GM21717 (cell line): ENCODE measurements around the gene SLC35B2.

Experiments
- ATAC-seq: cut with Tn5 transposase; IDR thresholded peaks from one replicate; pipeline ENCODE4 v1.9.1; 2021; ENCODE audit warnings: mild to moderate bottlenecking, moderate library complexity; ENCODE audit not compliant: unreplicated experiment

Gene SLC35B2

DNA sequence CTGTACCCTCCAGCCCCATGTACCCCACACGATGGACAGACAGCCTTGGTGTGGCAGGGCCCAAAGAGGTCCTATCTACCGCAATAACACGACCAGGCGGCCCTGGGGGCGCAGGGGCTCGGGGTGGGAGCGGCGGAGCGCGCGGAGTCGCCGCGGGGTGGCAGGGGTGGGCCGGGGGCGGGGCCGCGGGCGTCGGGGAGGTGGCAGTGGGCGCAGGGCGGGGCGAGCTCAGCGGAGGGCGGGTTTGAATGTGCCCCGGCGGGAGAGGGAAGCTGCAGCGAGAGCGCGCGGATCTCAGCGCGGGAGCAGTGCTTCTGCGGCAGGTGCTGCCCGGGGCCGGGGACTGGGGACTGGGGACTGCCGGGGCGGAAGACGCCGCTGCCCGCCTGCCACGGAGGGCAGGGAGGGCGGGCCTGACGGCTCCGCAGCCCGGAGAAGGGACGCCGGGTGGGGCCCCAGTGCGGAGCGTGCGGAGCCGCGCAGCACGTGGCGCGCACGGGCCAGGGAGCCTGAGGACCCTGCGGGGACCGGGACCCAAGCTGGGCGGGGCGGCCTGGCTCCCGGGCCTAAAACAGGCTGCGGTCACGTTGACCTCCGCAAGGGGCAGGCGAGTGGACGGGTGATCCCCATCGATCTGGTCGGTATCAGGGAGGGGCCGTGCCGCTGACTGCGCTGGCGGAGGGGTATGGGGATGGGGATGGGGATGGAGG is 33.9 kb downstream of the SLC35B2 start, which contains the start of gene SLC29A1:
TSS of gene SLC29A1 (plus strand) at position 277 of the 710 bp plus-strand sequence. CDS start 3,719 bp downstream, outside the sequence.
- ATAC-seq: peak; percentile 38

DNA sequence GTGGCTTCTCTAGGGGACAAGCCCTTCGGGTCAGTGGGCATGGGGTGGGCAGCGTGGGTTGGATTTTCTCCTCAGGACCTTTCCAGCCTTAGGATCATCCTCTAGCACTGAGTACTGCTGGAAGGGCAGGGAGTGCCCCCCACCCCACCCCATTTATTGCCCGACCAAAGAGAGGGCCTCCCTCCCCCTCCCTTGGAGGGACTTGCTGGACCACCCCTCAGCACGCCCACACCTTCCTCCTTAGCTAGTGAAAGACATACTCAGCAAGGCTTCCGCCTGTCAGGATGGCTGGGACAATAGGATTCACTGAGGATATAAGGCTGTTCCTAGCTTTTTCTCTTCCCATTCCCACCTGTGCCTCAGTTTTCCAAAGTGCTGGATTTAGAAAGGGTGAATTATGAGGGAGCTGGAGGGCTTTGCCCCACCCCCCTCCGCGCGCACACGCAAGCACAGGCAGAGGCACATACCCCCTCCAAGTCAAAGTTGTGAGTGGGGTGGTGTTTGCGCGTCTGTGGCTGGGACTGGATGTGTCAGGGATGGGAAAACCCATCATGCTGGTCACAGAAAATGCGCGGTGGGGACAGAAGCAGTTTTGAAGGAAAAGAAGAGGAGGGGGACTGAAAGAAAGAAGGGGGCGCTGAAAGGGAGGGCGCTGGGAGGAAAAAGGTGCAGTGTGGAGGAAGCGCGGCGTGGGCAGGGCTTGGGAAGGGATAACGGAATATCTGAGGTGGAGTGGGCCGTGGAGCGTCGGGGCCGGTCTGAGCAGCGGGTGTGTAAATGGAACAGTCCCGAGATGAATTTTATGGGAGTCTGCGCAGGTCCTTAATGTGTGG is 34.6 kb downstream of the SLC35B2 start:
- ATAC-seq: no peak

DNA sequence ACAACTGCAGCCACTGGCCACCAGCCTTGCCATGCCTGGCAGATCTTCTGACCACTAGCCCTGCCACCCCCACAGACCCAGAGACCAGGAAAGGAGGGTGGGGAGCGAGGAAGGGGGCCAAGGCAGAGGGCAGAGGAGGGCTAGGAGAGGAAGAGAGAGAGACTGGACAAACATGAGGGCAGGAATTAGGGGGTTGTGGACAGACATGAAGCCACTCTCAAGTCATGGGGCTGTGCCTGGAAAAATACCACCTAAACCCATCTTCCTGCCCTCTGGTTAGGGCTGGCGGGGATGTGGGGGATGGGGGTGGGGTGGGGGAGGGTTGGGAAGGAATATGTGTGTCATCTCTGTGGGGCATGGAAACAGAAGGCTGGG is 35.4 kb downstream of the SLC35B2 start:
- ATAC-seq: no peak

DNA sequence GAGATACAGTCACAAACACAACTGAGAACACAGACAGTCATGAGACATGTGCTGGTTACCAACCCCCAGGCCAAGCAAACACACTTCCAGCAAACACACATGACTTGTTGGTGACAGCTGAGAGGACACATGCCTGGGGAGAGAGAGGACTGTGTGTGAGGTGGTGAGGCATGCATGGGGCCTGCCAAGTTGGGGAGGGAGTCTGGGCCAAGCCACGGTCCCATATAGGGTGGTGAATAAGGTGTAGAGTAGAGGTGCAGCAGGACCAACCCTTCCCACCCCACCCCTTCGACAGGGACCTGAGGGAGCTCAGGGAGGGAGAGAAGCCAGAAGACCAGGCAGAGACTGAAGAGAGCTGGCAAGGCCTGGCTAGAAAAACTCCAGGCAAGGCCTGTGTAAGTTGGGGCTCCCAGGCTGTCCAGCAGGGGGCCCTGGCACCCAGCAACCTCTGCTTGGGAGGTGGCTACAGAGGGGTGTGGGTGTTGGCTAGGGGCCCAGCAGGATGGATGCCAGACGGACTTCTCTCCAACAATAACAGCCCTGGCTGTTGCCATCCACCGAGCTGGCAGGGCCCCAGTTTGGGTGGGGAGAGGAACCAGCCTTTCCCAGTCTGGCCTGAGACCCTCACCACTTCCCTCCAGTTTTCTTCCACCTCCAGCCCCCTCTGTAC is 35.9 kb downstream of the SLC35B2 start:
- ATAC-seq: peak; percentile 41

DNA sequence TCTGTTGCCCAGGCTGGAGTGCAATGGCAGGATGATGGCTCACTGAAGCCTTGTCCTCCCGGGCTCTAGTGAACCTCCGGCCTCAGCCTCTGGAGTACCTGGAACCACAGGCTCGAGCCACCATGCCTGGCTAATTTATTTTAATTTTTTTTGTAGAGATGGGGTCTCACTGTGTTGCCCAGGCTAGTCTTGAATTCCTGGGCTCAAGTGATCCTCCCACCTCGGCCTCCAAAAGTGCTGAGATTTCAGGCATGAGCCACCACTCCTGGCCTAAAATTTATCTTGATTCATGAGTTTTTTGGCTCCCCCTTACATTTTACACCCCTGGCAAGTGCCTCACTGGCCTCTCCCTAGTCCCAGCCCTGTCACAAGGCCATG is 36.4 kb downstream of the SLC35B2 start:
- ATAC-seq: no peak

DNA sequence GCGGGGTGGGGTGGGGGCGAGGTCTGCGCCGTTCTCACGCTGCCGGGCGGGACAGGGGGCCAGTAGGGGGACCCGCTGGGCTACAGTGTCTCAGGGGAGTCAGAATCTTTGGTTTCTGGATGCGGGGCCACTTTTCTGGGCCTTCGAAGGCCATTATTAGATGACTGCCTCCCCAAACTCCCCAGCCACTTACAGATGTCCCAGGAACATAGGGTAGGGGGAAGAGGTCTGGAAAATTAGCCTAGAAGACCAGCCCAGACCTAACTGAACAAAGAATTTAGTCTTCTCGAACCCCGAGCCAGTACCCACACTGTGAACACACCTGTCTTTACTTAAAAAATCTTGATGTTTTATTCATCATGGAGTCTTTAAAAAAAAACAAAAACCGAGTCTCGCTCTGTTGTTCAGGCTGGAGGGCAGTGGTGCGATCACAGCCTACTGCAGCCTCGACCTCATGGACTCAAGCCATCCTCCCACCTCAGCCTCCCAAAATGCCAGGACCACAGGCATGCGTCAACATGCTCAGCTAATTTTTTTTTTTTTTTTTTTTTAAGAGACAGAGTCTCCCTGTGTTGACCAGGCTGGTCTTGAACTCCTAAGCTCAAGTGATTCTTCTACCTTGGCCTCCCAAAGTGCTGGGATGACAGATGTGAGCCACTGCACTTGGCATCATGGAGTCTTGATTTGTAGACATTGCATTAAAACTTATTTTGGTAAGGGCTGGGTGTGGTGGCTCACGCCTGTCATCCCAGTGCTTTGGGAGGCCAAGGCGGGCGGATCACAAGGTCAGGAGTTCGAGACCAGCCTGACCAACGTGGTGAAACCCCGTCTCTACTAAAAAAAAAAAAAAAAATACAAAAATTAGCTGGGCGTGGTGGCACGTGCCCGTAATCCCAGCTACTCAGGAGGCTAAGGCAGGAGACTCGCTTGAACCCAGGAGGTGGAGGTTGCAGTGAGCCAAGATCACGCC is 37.2 kb downstream of the SLC35B2 start:
- ATAC-seq: no peak

DNA sequence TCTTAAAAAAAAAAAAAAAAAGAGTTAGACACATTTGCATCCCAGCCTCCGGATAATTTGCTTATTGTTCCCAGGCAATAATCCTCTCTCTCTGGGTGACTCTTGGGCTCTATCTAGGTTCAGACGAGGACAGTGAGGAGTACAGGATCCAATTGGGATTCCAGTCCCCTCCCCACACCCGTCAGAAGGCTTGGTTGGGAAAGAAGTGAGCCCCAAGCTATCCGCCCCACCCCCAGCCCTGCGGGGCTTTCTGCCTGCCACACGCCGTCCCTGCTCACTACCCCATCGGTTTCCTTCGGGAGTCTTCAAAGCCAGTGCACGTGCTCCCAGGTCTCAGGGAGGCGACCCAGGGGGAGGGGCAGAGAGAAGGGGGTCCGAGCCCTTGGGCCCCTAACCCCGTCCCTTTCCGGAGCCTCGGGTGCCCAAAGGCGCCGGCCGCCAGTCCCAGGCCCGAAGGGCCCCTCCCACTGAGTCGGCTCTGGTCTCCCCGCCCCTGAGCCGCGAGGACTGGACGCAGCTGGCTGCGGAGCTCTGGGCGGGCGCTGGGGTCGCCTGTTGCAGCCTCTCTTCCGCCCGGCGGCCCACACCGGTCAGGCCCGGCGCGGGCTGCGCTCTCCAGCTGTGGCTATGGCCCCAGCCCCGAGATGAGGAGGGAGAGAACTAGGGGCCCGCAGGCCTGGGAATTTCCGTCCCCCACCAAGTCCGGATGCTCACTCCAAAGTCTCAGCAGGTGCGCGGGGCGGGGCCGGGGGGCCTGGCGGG is 38.1 kb downstream of the SLC35B2 start:
- ATAC-seq: no peak

DNA sequence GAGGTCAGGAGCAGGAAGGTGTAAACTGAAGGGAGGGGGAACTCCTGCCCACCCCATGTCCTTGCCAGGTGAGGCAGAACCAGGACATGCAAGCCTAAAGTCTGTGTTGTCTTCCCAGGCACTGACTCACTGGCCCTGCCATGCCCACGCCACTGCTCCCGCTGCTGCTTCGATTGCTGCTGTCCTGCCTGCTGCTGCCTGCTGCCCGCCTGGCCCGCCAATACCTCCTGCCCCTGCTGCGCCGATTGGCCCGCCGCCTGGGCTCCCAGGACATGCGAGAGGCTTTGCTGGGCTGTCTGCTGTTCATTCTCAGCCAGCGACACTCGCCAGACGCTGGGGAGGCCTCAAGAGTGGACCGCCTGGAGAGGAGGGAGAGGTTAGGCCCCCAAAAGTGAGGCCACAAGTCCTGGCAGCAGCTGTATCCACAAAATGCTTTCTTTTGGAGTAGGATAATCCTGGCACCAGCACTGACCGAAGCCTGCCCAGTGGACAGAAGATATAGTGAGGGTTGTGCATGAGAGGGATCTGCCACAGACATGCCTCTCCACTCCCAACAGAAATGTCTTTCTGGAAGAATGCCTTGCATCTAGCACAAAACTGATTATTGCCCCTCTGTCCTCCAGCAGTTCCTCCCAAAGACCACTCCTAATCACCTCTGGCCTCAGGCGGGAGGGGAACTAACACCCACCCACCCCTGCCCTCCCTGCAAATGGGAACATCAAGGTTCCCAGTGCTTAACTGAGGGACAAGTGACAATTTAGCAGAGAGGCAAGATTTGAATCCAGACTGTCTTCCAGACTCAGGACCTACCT is 39.8 kb downstream of the SLC35B2 start:
- ATAC-seq: no peak

DNA sequence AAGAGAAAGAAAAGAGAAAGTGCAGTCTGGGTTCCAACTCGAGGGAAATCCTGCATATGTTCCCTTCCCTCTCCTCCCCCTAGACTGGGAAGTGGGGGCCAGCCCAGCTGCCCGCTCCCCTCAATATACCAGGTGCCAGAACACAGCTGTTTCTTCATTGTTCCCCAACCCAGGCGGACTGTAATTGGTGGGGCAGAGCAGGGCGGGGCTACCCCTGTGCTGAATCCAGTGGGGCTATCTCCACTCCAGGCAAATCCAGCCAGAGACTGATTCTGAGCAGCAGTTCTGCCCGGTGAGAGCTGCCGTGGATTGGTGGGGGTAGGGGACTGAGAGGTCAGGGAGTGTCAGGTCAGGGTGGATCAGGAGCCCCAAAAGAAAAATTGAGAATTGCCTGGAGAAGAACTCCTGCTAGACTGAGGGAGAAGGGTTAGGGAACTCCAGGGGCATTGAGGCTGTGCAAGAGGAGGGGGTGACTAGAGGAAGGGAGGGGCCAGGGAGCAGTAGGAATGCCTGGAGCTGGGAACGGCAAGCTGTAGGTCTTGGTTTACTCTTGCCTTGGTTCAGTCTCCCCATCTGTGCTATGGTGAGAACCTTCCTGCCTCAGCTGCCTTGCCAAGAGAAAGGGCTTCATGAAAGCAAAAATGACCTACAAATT is 40.5 kb downstream of the SLC35B2 start, which contains the start of gene MYMX:
TSS of gene MYMX (plus strand) at position 250 of the 655 bp plus-strand sequence. CDS start 546 bp downstream, outside the sequence.
- ATAC-seq: no peak

DNA sequence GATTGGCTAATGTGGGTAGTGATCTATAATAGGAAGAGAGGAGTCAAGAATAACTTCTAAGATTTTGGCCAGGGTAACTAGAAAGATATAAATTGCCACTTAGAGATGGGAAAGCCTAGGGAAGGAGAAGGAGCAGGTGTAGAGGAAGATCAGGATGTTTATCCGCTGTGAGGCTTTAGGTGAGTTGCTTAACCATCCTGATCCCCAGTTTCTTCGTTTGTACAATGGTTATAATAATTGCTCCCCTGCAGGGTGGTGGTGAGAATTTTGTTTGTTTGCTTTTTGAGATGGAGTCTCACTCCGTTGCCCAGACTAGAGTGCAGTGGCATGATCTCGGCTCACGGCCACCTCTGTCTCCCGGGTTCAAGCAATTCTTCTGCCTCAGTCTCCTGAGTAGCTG is 43.0 kb downstream of the SLC35B2 start:
- no peak for ATAC-seq

DNA sequence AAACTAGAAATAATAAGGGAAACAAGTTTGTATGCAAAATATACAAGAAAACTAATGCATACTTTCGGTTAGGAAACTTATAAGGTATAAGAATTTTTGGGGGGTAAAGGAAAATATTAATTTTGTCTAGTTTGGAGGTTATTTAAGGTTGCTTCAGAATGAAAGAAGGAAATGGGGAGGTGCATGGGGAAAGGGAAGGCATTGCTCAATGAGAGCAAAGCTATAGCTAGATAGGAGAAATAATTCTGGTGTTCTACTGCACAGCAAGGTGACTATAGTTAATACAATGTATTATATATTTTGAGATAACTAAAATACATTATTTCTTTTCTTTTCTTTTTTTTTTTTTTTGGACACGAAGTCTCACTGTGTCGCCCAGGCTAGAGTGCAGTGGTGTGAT is 46.0 kb downstream of the SLC35B2 start:
- no peak for ATAC-seq

DNA sequence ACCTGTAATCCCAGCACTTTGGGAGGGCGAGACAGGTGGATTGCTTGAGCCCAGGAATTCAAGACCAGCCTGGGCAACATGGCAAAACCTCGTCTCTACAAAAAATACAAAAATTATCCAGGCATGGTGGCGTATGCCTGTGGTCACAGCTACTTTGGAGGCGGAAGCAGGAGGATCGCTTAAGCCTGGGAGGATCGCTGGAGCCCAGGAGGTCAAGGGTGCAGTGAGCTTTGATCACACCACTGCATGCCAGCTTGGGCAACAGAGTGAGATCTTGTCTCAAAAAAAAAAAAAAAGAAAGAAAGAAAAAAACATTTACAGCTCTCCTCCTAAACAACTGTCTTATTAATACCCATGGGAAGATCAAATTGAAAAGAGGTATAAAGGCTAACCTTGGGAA is 49.4 kb downstream of the SLC35B2 start:
- no peak for ATAC-seq
